CD4-positive, alpha-beta T cell treated with Interleukin-17A for 1 hour (primary cell): Measurements from ENCODE around the gene MTOR.
A peak's percentile ranks its signal among the peaks of the same experiment; 100 is the strongest.
"Not testable (repeated sequence)": the region's sequence is repeated elsewhere in the genome, so short reads cannot be mapped to it uniquely, and the experiment has no call there.

Experiments
- DNase-seq: peaks from one replicate; pipeline ENCODE4 v3.0.0-alpha.2; 2020

The MTOR gene

DNA sequence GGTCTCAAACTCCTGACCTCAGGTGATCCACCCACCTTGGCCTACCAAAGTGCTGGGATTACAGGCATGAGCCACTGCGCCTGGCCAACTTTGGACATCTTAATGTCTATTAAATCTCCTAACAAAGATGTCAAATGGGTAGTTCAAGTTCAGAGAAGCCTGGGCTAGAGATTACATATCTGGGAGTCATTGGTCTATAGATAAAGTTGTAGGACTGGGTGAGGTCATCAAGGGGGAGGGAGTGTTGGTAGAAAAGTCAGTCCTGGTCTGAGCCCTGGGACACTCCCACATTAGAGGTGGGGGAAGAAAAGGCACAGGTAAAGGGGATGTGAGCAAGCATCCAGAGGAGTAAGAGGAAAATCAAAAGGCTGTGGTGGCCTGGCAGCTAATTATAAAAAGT, 17.3 kb upstream of the MTOR start:
- DNase-seq = no peak

DNA sequence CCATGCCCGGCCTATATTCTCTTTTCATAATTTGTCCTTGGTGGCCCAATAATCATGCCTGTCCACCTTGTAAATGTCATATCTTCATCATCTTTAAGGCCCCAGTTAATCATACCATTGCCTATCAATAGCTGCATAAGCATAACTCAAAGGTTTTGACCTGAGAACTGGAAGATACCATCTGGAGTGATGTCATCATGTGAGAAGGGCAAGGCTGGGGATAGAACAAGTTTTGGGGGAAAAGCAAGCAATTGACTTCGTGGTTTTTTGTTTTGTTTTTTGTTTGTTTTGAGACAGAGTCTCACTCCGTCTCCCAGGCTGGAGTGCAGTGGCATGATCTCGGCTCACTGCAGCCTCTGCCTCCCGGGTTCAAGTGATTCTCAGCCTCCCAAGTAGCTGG, 16.8 kb upstream of the MTOR start:
- DNase-seq = no peak

DNA sequence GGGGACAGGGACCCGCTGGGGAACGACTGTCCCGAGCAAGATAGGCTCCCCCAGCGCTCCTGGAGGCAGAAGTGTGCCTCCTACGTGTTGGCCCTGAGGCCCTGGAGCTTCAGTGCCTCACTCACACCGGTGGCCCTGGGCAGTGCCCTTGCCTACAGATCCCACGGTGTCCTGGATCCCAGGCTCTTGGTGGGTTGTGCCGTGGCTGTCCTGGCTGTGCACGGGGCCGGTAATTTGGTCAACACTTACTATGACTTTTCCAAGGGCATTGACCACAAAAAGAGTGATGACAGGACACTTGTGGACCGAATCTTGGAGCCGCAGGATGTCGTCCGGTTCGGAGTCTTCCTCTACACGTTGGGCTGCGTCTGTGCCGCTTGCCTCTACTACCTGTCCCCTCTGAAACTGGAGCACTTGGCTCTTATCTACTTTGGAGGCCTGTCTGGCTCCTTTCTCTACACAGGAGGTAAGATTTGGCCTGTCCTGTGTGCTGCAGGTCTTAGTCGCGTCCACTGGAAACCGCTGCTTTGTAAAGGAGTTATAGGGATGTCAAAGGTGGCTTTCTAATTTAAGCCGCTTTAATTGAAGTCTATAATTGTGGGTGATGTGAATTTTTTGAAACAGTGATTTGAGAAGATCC, 11.4 kb upstream of the MTOR start:
- DNase-seq = no peak

DNA sequence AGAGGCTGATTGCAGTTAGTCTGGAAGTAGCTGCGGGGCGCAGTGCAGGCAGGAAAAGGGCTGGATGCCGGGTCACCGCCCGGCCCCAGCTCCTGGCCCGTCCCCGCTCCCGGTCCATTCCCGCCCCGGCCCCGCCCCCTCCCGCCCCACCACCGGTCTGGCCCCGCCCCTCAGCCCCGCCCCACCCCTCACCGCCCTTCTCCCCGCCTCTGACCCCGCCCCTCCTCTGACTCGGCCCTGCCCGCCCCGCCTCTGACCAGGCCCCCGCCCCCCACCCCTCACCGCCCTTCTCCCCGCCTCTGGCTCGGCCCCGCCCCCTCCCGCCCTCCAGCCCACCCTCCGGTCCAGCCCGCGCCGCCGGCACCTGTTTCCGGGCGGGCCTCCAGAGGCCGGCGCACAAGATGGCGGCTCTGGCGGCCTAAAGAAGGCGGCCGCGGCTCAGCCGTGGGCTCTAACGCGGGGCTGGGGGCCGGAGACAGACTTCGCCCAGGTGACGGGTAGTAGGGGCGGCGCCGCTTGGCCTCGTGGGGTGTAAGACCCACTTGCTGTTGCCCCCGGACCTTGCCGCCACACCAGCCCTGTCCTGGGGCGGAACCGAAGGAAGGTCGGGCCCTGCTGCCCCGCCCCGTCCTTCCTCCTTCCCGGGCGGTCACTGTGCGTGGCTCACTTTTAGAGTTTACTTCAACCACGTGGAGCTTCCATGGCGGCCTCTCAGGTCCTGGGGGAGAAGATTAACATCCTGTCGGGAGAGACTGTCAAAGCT, 10.7 kb upstream of the MTOR start, which contains the start of gene UBIAD1:
Gene UBIAD1 (plus strand): TSS at position 367 of the 763 bp plus-strand sequence. CDS start 334 bp downstream, at position 701.
- peak; percentile 85 for DNase-seq

DNA sequence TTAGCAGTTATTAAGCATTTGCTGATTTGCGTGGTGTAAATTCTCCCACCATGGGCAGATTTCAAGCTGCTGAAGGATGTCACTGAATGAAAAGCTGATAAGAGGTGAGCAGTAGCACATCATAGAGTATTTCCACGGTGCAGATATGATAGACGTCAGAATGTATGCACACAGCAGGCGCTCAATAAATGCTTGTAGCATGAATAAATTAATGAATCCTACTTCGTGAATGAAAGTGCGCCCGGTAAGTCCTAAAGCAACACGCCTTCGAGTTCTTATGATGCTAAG, 10.1 kb upstream of the MTOR start:
- no peak for DNase-seq

DNA sequence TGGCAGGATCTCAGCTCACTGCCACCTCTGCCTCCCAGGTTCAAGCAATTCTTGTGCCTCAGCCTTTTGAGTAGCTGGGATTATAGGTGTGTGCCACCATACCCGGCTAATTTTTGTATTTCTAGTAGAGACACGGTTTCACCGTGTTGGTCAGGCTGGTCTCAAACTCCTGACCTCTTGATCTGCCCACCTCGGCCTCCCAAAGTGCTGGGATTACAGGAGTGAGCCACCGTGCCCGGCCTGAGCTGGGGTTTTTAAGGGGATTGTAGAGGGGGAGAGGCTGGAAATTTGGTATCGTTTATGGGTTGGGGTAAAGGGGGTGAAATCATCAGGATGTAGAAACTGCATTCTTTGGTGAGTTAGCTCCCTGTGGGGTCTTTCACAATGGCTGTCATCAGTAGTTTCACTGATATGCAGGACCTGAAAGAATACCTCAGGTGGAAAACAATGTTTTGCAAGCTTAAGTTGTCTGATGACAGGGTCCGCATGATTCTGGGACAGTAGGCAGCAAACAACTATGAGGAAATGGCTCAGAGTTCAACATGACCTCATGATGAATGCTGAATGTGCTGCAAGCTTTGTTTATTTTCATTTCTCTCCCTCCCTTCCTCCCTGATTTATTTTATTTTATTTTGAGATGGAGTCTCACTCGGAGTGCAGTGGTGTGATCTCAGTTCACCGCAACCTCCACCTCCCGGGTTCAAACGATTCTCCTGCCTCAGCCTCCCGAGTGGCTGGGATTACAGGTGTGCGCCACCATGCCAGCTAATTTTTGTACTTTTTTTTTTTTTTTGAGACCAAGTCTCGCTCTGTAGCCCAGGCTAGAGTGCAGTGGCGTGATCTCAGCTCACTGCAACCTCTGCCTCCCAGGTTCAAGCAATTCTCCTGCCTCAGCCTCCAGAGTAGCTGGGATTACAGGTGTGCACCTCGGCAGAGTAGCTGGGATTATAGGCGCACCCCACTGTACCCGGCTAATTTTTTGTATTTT, 5.3 kb upstream of the MTOR start:
- DNase-seq = not testable (repeated sequence)

DNA sequence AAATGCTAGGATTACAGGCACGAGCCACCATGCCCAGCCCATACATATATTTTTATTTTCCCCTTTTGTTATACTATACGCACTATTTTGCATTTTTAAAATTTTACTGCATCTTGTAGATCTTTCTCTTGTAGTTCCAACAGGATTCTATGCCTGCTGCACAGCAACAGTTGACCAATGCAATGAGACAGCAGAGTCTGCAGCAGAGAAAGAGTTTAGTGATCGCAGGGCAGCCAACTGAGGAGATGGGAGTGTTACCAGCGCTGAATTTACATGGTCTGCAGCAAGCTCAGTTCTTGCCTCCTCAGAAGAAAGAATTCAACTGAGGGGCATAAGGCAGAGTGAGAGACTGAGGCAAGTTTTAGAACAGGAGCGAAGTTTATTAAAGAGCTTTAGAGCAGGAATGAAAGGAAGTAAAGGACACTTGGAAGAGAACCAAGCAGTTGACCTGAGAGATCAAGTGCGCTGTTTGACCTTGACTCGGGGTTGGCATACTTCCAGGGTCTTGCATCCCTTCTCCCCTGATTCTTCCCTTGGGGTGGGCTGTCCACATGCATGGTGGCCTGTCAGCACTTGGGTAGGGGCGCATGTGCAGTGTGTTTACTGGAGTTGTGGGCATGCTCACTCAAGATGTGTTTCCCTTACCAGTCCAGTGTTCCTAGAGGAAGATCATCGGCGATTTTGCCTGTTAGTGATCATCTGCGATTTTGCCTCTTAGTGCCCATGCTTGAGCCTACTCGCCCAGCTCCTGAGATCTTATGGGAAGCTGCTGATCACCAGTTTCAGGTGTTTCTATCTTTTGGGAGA, 4.1 kb upstream of the MTOR start:
- no peak for DNase-seq

DNA sequence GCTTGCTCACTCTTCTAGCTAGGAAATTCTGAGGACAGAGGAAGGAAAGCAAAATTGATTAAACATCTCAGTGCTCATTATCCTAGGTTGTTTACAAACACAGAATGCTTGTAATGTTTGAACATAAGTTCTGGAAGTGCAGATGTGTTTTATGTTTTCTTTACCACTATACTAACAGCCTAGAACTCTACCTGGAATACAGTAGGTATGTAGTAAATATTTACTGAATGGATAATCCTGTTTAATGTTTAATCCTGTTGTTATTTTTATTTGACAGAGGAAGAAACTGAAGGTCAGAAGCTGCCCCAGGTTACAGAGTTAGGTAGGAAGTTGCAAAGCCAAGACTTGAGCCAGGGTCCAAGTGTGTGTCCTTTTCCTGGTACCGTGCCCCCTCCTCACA, 6.1 kb downstream of the MTOR start:
- DNase-seq = no peak

DNA sequence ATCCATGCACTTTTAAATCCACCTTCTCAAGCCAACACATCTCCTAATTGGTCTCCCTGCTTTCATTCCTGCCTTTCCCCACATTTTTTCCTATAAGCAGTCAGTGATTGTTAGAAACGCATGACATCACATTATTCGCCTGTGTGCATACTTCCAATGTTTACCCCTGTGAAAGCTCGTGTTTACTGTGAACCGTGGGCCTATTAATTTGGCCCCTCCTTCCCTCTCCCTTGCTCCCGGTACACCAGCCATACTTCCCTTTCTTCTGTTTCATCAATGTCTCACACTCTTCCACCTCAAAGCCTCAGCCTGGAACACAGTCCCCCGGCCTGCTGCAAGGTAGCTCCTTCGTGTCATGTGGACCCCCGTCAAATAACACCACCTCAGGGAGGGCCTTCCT, 9.1 kb downstream of the MTOR start:
- DNase-seq = no peak

DNA sequence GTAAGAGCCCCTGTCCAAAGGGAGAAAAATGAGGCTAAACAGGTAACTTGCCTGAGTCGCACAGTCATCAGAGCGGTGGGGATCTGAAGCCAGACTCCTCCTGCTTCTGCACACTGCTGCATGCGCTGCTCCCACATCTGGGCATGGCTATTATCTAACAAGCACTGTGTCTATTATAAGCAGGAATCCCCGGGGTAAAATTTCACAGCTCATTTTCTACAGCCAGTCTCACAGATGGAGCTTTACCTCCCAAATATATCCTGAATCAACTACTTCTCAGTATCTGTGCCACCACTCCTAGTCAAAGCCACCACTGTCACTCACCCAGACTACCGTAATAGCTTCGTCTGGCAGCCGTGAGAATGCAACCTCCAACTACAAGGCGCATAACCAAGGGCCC, 9.8 kb downstream of the MTOR start:
- DNase-seq = no peak

DNA sequence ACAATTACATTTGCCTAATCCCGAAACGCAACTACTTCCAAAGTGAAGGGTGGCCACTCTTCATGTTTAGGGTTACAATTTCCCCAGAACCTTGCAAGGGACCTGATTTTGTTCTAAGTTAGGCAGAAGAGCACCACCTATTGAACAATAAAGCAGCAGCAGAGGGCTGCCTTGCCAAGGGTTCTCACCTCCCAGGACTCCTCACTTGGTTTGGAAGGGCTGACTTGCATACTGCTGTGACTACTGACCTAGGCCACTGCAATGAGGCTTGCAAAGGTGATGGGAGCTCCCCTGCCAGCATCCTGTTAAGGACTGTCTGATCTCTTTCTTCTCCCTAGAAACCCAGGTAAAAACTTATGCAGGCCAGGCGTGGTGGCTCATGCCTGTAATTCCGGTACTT, 14.2 kb downstream of the MTOR start:
- no peak for DNase-seq

DNA sequence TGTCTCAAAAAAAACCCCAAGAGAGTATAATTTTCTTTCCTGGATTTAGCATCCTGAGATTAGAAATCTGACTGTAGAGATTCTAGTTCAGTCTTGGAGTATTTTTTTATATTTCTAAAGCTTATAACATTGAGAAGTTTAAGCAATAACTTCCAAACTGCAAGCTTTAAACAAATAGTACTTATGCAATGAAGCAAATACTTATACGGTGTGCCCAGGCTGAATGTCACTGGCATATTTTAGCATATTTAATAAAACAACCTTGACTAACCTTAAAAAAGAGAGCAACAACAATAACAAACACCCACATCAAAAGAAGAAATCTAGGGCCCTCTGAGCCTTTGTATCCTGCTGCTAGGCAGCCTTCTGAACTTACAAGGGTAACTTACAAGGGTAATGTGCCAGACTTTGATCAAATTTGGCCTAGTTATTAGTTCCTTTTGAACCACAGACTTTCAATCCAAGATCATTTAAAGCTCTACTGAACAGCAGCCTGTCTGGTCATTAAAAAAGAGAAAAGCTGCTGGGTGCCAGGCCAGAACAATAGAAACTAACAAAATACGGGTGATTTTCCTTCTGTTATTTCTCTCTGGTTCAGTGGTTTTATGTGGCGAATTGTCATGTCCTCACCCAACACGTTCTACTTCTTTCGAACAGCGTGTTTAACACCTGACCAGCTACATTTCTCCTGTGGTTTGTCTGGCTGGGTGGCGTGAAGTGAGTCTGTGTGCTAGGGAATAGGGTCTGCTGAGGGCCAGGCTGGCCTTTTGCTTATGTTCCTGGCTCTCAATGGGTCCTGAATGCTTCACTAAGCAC, 16.2 kb downstream of the MTOR start:
- DNase-seq = peak; percentile 42

DNA sequence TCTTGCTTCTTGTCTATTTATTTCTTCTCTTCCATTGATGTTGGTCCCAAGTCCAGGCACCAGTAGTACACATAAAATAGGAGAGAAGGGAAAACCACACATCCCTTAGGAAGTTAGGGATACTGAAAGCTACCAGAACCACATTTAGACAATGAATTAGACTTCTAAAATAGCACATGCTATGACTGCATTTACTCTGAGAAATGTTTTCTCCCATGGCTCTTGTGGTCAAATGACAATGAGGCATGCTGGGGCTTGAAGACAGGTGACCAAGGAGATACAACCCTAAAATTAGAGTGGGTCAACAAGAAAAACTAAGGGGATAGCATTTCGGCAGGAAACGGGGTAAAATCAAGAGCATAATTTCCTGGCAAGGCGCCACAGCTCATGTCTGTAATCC, 17.1 kb downstream of the MTOR start:
- DNase-seq = no peak

DNA sequence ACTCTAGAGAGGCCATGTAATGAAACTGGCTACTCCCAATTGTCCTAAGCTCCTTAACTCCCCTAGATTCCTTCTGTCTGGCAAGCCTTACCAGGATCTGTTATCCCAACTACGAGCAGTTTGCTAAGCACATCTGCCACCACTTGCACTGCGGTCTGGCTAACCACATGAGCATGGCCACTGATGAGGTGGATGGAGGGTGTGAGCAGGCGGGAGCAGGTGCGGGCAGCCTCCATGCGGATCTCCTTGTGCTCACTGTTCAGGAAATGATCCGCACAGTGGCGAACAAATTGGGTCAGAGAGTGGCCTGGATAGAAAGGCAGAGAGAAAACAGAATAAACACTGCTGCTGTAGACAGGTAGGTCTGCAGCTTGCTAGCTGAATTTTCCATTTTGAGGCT, 24.0 kb downstream of the MTOR start:
- no peak for DNase-seq

DNA sequence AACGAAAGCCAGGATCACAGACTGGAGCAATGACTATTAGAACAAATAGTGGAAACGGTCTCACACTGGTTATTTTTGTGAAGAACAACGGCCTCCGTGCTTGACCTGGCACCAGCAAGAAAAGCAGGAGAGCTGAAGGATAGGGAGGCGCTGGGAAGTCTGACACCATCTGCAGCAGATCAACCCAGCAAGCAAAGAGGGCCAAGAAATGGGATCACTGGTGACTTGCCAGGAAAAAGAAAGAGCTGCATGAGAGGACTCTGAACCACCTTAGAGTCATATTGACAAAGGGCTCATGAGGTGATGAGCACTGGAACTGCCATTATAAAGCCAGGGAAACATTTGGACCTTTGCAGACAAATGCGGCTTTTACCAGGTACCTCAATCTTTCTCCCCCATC, 25.0 kb downstream of the MTOR start:
- DNase-seq = no peak

DNA sequence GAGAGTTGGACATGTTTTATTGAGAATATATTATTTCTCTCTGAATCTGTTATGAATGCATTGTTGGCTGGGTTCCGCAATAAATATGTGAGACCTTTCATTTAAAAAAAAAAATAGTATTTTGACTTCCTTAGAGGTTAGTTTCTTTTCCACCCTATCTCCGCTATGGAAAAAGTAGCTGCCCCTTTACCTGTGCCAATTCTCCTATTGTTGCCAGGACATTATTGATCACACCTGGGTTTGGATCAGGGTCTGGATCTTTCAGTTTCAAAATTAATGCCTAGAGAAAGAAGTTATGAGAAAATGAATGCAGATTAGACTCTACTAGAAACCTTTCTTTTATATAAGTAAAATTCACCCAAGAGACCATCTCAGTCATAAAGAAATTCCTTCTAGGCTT, 29.1 kb downstream of the MTOR start:
- no peak for DNase-seq

DNA sequence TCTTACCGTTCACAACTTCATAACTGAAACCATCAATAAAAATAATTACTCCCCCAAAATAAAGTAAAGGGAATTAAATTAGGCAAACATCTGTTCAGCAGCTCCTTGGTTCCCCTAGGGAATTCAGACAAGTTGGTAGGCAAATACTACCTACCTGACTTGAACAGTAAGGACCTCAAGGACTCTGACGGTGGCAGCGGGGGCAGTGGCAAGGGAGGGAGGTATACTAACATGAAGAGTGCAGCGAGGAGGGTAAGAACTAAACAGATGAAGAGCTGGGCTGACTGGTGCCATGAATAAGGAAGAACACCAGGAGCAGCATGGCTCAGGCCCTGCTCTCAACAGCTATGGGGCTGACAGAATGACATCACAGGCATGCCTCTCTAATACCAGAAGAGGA, 33.1 kb downstream of the MTOR start:
- no peak for DNase-seq

DNA sequence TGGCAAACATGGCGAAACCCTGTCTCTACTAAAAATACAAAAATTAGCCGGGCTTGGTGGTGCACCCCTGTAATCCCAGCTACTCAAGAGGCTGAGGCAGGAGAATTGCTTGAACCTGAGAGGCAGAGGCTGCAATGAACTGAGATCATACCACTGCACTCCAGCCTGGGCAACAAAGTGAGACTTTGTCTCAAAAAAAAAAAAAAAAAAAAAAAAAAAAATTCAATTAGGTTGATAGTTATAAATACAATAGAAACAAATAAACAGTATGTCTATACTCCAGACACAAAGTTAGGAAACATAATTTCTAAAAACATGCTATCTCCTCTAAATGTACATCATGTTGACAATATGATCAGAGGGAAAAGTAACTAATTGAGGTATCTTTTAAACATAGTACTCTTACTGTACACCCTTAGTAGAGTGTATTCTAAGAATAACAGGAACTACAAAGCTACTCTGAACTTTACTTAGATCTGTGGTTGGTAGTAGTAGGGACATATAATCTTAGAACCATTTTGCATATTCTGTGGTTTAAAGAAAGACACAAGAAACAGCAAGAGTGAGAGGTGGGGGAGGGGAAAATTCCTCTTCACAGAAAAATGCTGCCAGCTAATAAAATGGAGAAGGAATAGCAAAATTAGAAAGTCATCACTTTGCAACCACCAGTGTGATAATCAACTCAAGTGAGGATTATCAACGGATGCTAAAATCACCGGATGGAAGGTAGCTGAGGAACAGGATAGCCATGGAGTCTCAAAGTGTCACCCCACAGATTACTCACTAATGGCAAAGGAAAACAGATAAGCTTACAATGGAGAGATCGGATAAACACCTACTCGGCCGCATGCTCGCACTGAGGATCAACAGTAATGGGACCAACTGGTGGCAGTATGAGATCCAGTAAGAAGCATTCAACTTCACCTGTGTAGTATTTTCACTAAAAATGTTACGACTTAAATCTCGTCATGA, 35.0 kb downstream of the MTOR start:
- DNase-seq = peak; percentile 5

DNA sequence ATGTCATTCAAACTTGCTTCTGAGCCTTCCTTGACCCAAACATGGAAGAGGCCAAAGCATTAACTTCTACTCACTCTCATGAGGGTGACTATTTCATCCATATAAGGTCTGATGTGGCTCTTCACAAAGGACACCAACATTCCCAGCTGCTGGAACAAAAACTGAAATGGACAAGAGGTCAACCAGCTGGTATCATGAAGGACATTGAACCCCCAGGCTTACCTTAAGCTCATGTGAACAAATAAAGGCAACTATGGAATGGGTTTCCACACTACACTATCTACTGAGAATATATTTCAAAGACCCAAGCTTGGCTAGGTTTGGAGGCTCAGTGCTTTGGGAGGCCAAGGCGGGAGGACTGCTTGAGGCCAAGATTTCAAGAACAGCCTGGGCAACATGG, 46.3 kb downstream of the MTOR start:
- DNase-seq = no peak

DNA sequence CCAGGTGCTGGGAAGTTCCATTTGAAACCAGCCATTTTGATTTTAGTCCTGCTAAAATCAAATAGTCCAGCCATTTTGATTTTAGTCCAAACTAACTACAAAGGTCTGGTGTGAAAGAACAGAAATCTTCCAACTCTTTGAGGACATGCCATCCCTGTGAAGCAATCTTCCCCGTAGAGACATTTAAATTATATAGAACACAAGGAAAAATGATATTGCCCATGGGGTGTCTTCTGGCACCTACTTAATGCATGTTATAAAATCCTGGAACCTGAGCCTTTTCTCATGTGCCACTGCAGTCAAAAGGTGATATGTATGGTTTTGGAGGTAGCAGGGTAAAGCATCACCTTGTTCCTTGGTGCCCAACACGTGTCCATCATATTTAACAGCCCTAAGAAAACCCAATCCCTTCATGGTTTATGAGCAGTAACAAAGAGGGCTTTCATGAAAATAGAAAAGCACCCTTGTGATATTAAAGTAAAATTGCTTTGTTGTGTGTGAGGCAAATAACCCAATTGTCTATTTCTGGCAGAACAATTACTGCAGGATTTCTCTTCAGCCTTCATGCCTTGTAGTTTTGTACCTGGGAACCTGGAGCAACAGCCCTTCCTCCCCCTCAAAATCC, 46.9 kb downstream of the MTOR start:
- DNase-seq = no peak
